Muscle of leg (tissue), 16 donors: ENCODE results near the gene PNISR. TPM values are rescaled to one million over a fixed set of nuclear protein-coding genes. Genes with fewer than 3 reads are reported as not detected.
"Not testable (repeated sequence)": the region's sequence is repeated elsewhere in the genome, so short reads cannot be mapped to it uniquely, and the experiment has no call there.

Source experiments
- DNase-seq: peaks from one replicate; pipeline ENCODE4 v3.0.0; 2013
- H3K27ac ChIP-seq: one replicate; pipeline ENCODE4 v1.5.1; 2013; ENCODE audit warnings: mild to moderate bottlenecking, low read length, control low read depth
- H3K27me3 ChIP-seq: one replicate; pipeline ENCODE4 v1.6.1; 2013; ENCODE audit warnings: low read length; ENCODE audit not compliant: control insufficient read depth, insufficient read depth
- H3K36me3 ChIP-seq: one replicate; pipeline ENCODE4 v1.6.1; 2013; ENCODE audit warnings: low read length; ENCODE audit not compliant: control insufficient read depth, insufficient read depth
- H3K4me1 ChIP-seq: one replicate; pipeline ENCODE4 v1.6.1; 2013; ENCODE audit warnings: low read length; ENCODE audit not compliant: control insufficient read depth, insufficient read depth
- H3K4me3 ChIP-seq: one replicate; pipeline ENCODE4 v1.5.1; 2013; ENCODE audit warnings: low read length, control low read depth
- H3K9me3 ChIP-seq: replicated peaks from 2 replicates; pipeline ENCODE4 v1.6.1; 2013; ENCODE audit warnings: low read depth, low read length; ENCODE audit not compliant: control insufficient read depth
- WGBS: methylation state at CpG from one replicate; pipeline ENCODE4 v1.1.5; 2013; ENCODE audit warnings: missing lambda C conversion rate; ENCODE audit not compliant: insufficient coverage; 5-methylcytosine and 5-hydroxymethylcytosine counted together
- long read RNA-seq, 11 donors: transcript quantifications; one replicate each; lab custom pipeline, GENCODE V29; 2026
- polyA plus RNA-seq, 8 donors: library from polyadenylated mRNA; unstranded; fragments of 120-200 nt; gene quantifications; one replicate each; pipeline versions ENCODE4 v1.2.1 to v1.2.3, GENCODE V29; 2013; ENCODE audit warnings: inconsistent platforms in 1 of 8, low replicate concordance in 1 of 8; ENCODE audit not compliant: insufficient read length in 8 of 8, insufficient read depth in 1 of 8
- total RNA-seq: library from RNA; stranded (reverse); fragments of 120-200 nt; gene quantifications from one replicate; pipeline ENCODE4 v1.2.4, GENCODE V29; 2013

PNISR gene, protein sequence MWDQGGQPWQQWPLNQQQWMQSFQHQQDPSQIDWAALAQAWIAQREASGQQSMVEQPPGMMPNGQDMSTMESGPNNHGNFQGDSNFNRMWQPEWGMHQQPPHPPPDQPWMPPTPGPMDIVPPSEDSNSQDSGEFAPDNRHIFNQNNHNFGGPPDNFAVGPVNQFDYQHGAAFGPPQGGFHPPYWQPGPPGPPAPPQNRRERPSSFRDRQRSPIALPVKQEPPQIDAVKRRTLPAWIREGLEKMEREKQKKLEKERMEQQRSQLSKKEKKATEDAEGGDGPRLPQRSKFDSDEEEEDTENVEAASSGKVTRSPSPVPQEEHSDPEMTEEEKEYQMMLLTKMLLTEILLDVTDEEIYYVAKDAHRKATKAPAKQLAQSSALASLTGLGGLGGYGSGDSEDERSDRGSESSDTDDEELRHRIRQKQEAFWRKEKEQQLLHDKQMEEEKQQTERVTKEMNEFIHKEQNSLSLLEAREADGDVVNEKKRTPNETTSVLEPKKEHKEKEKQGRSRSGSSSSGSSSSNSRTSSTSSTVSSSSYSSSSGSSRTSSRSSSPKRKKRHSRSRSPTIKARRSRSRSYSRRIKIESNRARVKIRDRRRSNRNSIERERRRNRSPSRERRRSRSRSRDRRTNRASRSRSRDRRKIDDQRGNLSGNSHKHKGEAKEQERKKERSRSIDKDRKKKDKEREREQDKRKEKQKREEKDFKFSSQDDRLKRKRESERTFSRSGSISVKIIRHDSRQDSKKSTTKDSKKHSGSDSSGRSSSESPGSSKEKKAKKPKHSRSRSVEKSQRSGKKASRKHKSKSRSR
- 77.2 TPM for total RNA-seq
- 100 to 1,000 TPM; 103 to 159 (median 115) TPM for polyA plus RNA-seq
- long read RNA-seq, donor 1, full-length matches to known transcripts = 17 of 17 reads
- long read RNA-seq, donor 1, partial matches to known transcripts = 0 of 17 reads
- long read RNA-seq, donor 1, other reads (novel, unspliced or antisense) = 0 of 17 reads
- long read RNA-seq, donor 2, partial matches to known transcripts = 0 of 3 reads
- long read RNA-seq, donor 2, other reads (novel, unspliced or antisense) = 0 of 3 reads
- long read RNA-seq, donor 3, full-length matches to known transcripts = 7 of 16 reads
- long read RNA-seq, donor 3, partial matches to known transcripts = 9 of 16 reads
- long read RNA-seq, donor 3, other reads (novel, unspliced or antisense) = 0 of 16 reads
- long read RNA-seq, donor 4, full-length matches to known transcripts = 5 of 5 reads
- long read RNA-seq, donor 4, partial matches to known transcripts = 0 of 5 reads
- long read RNA-seq, donor 4, other reads (novel, unspliced or antisense) = 0 of 5 reads
- long read RNA-seq, donor 5, full-length matches to known transcripts = 32 of 49 reads
- long read RNA-seq, donor 5, partial matches to known transcripts = 17 of 49 reads
- long read RNA-seq, donor 5, other reads (novel, unspliced or antisense) = 0 of 49 reads
- long read RNA-seq, donor 6, full-length matches to known transcripts = 38 of 61 reads
- long read RNA-seq, donor 6, partial matches to known transcripts = 23 of 61 reads
- long read RNA-seq, donor 6, other reads (novel, unspliced or antisense) = 0 of 61 reads
- long read RNA-seq, donor 7, full-length matches to known transcripts = 20 of 36 reads
- long read RNA-seq, donor 7, partial matches to known transcripts = 16 of 36 reads
- long read RNA-seq, donor 7, other reads (novel, unspliced or antisense) = 0 of 36 reads
- long read RNA-seq, donor 8, full-length matches to known transcripts = 23 of 23 reads
- long read RNA-seq, donor 8, partial matches to known transcripts = 0 of 23 reads
- long read RNA-seq, donor 8, other reads (novel, unspliced or antisense) = 0 of 23 reads
- long read RNA-seq, donor 9, full-length matches to known transcripts = 14 of 29 reads
- long read RNA-seq, donor 9, partial matches to known transcripts = 15 of 29 reads
- long read RNA-seq, donor 9, other reads (novel, unspliced or antisense) = 0 of 29 reads
- long read RNA-seq, donor 10, full-length matches to known transcripts = 24 of 53 reads
- long read RNA-seq, donor 10, partial matches to known transcripts = 29 of 53 reads
- long read RNA-seq, donor 10, other reads (novel, unspliced or antisense) = 0 of 53 reads
- long read RNA-seq, donor 11, full-length matches to known transcripts = 23 of 23 reads
- long read RNA-seq, donor 11, partial matches to known transcripts = 0 of 23 reads
- long read RNA-seq, donor 11, other reads (novel, unspliced or antisense) = 0 of 23 reads

DNA sequence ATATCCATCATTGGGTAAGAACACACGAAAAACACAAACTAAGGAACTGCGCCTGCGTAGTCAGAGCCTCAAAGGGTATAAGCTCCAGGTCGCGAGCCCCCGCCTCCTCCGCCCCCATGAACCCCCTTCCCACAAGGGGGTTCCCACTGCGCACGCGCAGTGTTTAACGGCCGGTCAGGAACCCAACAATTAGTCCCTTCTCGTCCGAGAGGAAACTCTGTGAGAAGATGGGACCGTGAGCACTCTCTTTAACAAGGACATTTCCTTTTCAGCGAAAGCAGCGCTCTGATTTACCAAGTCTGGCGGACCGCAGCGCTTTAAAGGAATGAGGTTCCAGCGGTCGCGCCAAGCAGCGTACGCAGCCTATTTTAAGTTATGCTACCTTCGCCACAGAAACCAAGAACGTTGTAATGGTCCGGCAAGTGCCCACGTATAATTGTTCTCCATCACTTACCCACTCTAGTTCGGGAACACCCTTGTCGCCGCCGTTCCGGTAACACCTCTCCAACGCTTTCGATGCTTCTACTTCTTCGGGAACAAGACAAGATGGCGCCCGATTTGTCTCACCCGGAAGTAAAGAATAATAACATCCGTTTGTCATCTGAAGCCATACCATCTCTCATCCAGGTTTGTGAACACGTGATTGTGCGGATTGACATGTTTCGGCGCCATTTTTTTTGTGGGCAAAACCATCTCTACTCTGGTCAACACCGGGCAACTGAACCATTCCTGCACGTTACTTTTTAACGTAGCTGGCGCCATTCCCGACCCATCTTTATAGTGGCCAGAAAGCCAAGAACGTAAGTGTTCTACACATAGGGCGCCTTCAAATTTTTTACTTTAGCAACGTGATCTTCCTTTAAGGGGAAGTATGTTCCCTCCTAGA, at the start of gene PNISR:
TSS of gene PNISR (minus strand) at position 548 of the 886 bp plus-strand sequence. CDS start 10,649 bp downstream, outside the sequence.
- Histone ChIP-seq H3K4me1 (peaks cover 10% of the 10 kb centered on the region), H3K36me3 (peaks cover 6% of the 10 kb centered on the region), H3K4me3 (peak within 1 kb of the TSS; percentile 84), H3K27me3 (no peaks in the 10 kb centered on the region), H3K27ac (peak within 1 kb of the TSS; percentile 99), H3K9me3 (no peaks in the 10 kb centered on the region)
- 0% methylated on average over 45 of the region's 53 CpGs for WGBS
- peak; percentile 100 for DNase-seq

DNA sequence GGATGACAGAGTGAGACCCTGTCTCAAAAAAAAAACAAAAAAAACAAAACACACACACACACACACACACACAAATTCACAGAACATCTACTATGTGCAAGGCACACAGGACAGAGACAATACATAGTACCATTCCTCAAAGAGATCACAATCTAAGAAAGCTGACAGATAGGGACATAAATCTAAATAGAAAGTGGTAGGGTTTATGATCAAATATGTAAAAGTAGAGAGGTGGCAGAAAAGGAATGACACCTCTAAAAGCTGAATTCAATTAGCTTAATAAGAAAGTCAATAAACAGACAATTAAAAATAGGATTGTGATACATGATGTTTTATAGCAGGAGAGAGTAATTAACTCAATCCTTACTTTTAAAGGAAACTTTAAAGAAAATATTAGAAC, 48.6 kb upstream of the PNISR start:
- H3K4me1 ChIP-seq = no peaks in the 10 kb centered on the region
- no peak overlapping the region for H3K27ac ChIP-seq

DNA sequence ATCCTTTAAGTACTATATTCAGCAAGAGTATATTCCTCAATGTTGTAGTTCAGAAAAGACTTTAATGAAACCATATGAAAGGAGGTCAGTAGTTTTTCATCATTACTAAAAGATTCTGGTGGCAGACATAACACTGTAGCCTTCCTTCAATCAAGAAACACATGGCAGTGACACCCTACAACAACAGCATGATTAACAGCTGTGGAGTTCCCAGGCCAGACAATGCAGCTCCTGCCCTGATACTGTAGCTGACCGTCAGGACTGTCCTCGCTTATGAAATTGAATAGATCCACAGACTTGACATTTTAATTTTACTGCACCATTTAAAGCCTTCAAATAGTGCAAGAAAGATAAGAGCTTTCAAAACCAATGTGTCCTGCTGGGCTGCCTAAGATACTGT, 46.5 kb upstream of the PNISR start:
- 83% methylated on average over 2 of the region's 2 CpGs for WGBS
- no peak for DNase-seq
- no peaks in the 10 kb centered on the region for H3K4me1 ChIP-seq
- H3K36me3 ChIP-seq = peaks cover 4% of the 10 kb centered on the region
- H3K9me3 ChIP-seq = no peaks in the 10 kb centered on the region
- no peak overlapping the region for H3K27ac ChIP-seq
- no peak overlapping the region for H3K4me3 ChIP-seq
- H3K27me3 ChIP-seq = no peaks in the 10 kb centered on the region

More for the DNA sequence above, 48.6 kb upstream of the PNISR start:
- DNase-seq = no peak
- Histone ChIP-seq H3K9me3 (no peaks in the 10 kb centered on the region), H3K36me3 (peaks cover 6% of the 10 kb centered on the region), H3K27me3 (no peaks in the 10 kb centered on the region), H3K4me3 (no peak overlapping the region)

- Histone ChIP-seq H3K27me3 (no peaks in the 10 kb centered on the region), H3K4me1 (no peaks in the 10 kb centered on the region), H3K36me3 (no peaks in the 10 kb centered on the region), H3K27ac (no peak overlapping the region), H3K4me3 (no peak overlapping the region), H3K9me3 (no peaks in the 10 kb centered on the region)
- DNase-seq = peak; percentile 19
- WGBS = no CpG with 5 or more reads among the region's 3 CpGs
Measured at GRCh38 chr6:99467509-99468106, 42.5 kb upstream of the PNISR start.

- not testable (repeated sequence) for H3K9me3 ChIP-seq, H3K4me1 ChIP-seq, H3K27ac ChIP-seq, H3K36me3 ChIP-seq, DNase-seq, H3K4me3 ChIP-seq, H3K27me3 ChIP-seq
- no CpG with 5 or more reads among the region's 2 CpGs for WGBS
Measured at GRCh38 chr6:99459133-99459532, 34.0 kb upstream of the PNISR start.

DNA sequence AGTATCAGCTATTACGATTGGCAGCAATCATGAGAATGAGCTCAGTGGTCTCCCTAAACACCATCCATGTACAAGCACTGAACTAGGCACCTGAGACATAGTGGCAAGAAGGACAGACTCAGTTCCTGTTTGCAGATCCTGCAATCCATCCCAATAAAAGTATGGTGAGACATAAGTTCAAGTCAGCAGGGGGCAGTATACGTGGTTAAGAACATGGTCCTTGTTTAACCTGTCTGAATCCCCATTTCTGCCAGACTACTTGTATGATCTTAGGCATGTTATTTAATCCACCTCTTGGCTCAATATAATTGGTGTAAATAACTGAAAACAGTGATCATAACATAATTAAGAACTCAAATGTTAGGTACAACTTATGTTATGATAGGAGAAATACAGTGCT, 33.2 kb upstream of the PNISR start:
- H3K9me3 ChIP-seq = peaks cover 4% of the 10 kb centered on the region
- H3K4me3 ChIP-seq = no peak overlapping the region
- H3K27ac ChIP-seq = no peak overlapping the region
- DNase-seq = no peak
- WGBS = 100% methylated on average over 1 of the region's 2 CpGs
- H3K27me3 ChIP-seq = no peaks in the 10 kb centered on the region
- no peaks in the 10 kb centered on the region for H3K4me1 ChIP-seq
- H3K36me3 ChIP-seq = no peaks in the 10 kb centered on the region

- H3K9me3 ChIP-seq = peaks cover 2% of the 10 kb centered on the region
- no peaks in the 10 kb centered on the region for H3K27me3 ChIP-seq
- H3K4me1 ChIP-seq = no peaks in the 10 kb centered on the region
- no peak for DNase-seq
- H3K4me3 ChIP-seq = no peak overlapping the region
- H3K36me3 ChIP-seq = peaks cover 3% of the 10 kb centered on the region
- no peak overlapping the region for H3K27ac ChIP-seq
- WGBS = 100% methylated on average over 1 of the region's 4 CpGs
Measured at GRCh38 chr6:99446076-99446475, 21.0 kb upstream of the PNISR start.
